Mesenchymal stem cell (in vitro differentiated cells and primary cell): ENCODE data around the gene GSTT2.

Experiments used
- DNase-seq: peaks from one replicate; pipeline ENCODE4 v3.0.0-alpha.2; 2013
- H2AFZ ChIP-seq: one replicate; pipeline ENCODE4 v1.6.1; 2013; ENCODE audit warnings: low read depth, mild to moderate bottlenecking, control low read depth, inconsistent platforms, low read length, moderate library complexity
- H2AK5ac ChIP-seq: 2 replicates; pipeline ENCODE4 v1.6.1; 2013; ENCODE audit warnings: low read length, moderate library complexity, mild to moderate bottlenecking, inconsistent platforms; ENCODE audit not compliant: severe bottlenecking
- H2BK120ac ChIP-seq: one replicate; pipeline ENCODE4 v1.6.1; 2013; ENCODE audit warnings: low read depth, mild to moderate bottlenecking, inconsistent platforms, low read length, moderate library complexity
- H2BK12ac ChIP-seq, 2 experiments: one replicate each; pipeline ENCODE4 v1.6.1; 2013; ENCODE audit warnings: inconsistent platforms in 2 of 2, low read length in 2 of 2, mild to moderate bottlenecking in 2 of 2, moderate library complexity in 2 of 2, control low read depth in 1 of 2
- H2BK15ac ChIP-seq: one replicate; pipeline ENCODE4 v1.6.1; 2013; ENCODE audit warnings: mild to moderate bottlenecking, low read depth, inconsistent platforms; ENCODE audit not compliant: poor library complexity, severe bottlenecking
- H2BK5ac ChIP-seq: 2 replicates; pipeline ENCODE4 v1.6.1; 2013; ENCODE audit warnings: low read depth, mild to moderate bottlenecking, low read length, control low read depth, inconsistent platforms; ENCODE audit not compliant: poor library complexity, severe bottlenecking
- H3K14ac ChIP-seq, 2 experiments: one replicate each; pipeline ENCODE4 v1.6.1; 2013; ENCODE audit warnings: inconsistent platforms in 2 of 2, low read length in 2 of 2, control low read depth in 1 of 2, mild to moderate bottlenecking in 1 of 2, moderate library complexity in 1 of 2
- H3K18ac ChIP-seq, 2 experiments: one replicate each; pipeline ENCODE4 v1.6.1; 2013; ENCODE audit warnings: inconsistent platforms in 2 of 2, low read length in 2 of 2, control low read depth in 1 of 2, low read depth in 1 of 2, mild to moderate bottlenecking in 1 of 2
- H3K23ac ChIP-seq, 2 experiments: one replicate each; pipeline ENCODE4 v1.6.1; 2013; ENCODE audit warnings: inconsistent platforms in 2 of 2, low read length in 2 of 2, mild to moderate bottlenecking in 2 of 2, moderate library complexity in 2 of 2, control low read depth in 1 of 2
- H3K27ac ChIP-seq: 2 replicates; pipeline ENCODE4 v1.5.1; 2013; ENCODE audit warnings: mild to moderate bottlenecking, moderate library complexity, low read length, control low read depth, inconsistent platforms; ENCODE audit not compliant: poor library complexity, severe bottlenecking
- H3K27me3 ChIP-seq, 2 experiments: 2 replicates each; pipeline versions ENCODE4 v1.6.1 to v1.7.0; 2013; ENCODE audit warnings: low read length in 2 of 2, mild to moderate bottlenecking in 2 of 2, moderate library complexity in 2 of 2, control low read depth in 1 of 2, inconsistent platforms in 1 of 2; ENCODE audit not compliant: control insufficient read depth in 1 of 2, insufficient read depth in 1 of 2
- H3K36me3 ChIP-seq, 2 experiments: 2 replicates each; pipeline versions ENCODE4 v1.6.1 to v1.7.0; 2013; ENCODE audit warnings: low read length in 2 of 2, control low read depth in 1 of 2, inconsistent platforms in 1 of 2, low read depth in 1 of 2, mild to moderate bottlenecking in 1 of 2; ENCODE audit not compliant: insufficient read depth in 2 of 2, control insufficient read depth in 1 of 2
- H3K4ac ChIP-seq, 2 experiments: one replicate each; pipeline ENCODE4 v1.6.1; 2013; ENCODE audit warnings: inconsistent platforms in 2 of 2, low read length in 2 of 2, mild to moderate bottlenecking in 2 of 2, moderate library complexity in 2 of 2, control low read depth in 1 of 2, low read depth in 1 of 2
- H3K4me1 ChIP-seq: 2 replicates; pipeline ENCODE4 v1.6.1; 2013; ENCODE audit warnings: low read depth, low read length, control low read depth; ENCODE audit not compliant: control insufficient read depth, insufficient read depth
- H3K4me2 ChIP-seq: 2 replicates; pipeline ENCODE4 v1.6.1; 2013; ENCODE audit warnings: low read length, mild to moderate bottlenecking, inconsistent platforms; ENCODE audit not compliant: poor library complexity, severe bottlenecking
- H3K4me3 ChIP-seq, 2 experiments: 2 replicates each; pipeline versions ENCODE4 v1.5.1 to v1.7.0; 2013; ENCODE audit warnings: low read length in 2 of 2, mild to moderate bottlenecking in 2 of 2, control low read depth in 1 of 2, low read depth in 1 of 2; ENCODE audit not compliant: insufficient read depth in 1 of 2
- H3K79me1 ChIP-seq: replicated peaks from 2 replicates; pipeline ENCODE4 v1.6.1; 2013; ENCODE audit warnings: mild to moderate bottlenecking, control low read depth, low read length, inconsistent platforms; ENCODE audit not compliant: poor library complexity, severe bottlenecking
- H3K9ac ChIP-seq: 2 replicates; pipeline ENCODE4 v1.7.0; 2013; ENCODE audit warnings: mild to moderate bottlenecking, low read length, moderate library complexity
- H3K9me3 ChIP-seq: 2 replicates; pipeline ENCODE4 v1.7.0; 2013; ENCODE audit warnings: mild to moderate bottlenecking, low read length; ENCODE audit not compliant: control insufficient read depth
- H4K8ac ChIP-seq: one replicate; pipeline ENCODE4 v1.6.1; 2013; ENCODE audit warnings: inconsistent platforms, mild to moderate bottlenecking, low read length, moderate library complexity
- H4K91ac ChIP-seq: one replicate; pipeline ENCODE4 v1.6.1; 2013; ENCODE audit warnings: mild to moderate bottlenecking, low read length, inconsistent platforms
- WGBS: methylation state at CpG from one replicate; pipeline ENCODE4 v1.1.7; 2013; ENCODE audit warnings: mixed read lengths; 5-methylcytosine and 5-hydroxymethylcytosine counted together

Gene GSTT2

DNA sequence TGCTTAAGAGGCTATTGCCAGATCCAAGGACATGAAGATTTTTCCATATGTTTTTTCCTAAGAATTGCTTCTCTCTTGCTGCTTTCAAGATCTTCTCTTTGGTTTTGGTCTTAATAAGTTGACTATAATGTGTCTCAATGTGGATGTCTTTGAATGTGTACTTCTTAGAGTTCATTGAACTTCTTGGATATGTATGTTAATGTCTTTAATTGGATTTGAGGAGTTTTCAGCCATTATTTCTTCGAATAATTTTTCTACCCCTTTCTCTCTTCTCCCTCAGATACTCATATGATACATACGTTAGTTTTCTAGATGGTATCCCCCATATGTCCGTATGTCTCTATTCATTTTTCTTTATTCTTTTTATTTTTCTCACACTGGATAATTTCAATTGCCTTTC is 44.4 kb downstream of the GSTT2 start:
- Histone ChIP-seq H4K91ac (no peak overlapping the region), H2AFZ (no peak overlapping the region), H3K9me3 (peaks cover 12% of the 10 kb centered on the region), H2BK12ac (no peak overlapping the region), H3K4me1 (peaks cover 9% of the 10 kb centered on the region), H2BK120ac (no peak overlapping the region), H3K9ac (no peak overlapping the region), H2BK15ac (no peak overlapping the region), H3K18ac (no peak overlapping the region), H3K4me3 (no peak overlapping the region), H2AK5ac (no peak overlapping the region), H3K27me3 (no peaks in the 10 kb centered on the region), H3K27ac (no peak overlapping the region), H3K4me2 (no peak overlapping the region), H3K36me3 (peaks cover 3 to 9% of the 10 kb centered on the region in 2 experiments), H3K14ac (no peak overlapping the region), H4K8ac (no peak overlapping the region), H3K79me1 (peaks cover 23% of the 10 kb centered on the region), H3K4ac (no peak overlapping the region), H3K23ac (no peak overlapping the region), H2BK5ac (no peak overlapping the region)
- DNase-seq, result no peak
- WGBS, result 81% methylated on average over 3 of the region's 3 CpGs

DNA sequence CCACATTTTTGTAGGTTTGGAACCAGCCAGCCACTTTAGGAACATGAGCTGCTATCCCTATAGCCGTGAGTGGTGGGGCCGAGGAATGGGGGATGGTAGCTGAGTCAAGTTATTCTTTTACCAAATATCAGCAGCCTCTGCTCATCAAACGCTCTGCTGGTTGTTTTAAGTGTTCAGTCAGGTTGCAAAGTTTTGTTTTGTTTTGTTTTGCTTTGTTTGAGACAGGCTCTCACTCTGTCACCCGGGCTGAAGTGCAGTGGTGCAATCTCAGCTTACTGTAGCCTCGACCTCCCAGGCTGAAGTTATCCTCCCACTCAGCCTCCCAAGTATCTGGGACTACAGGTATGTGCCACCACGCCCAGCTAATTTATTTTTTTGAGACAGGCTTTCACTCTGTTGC is 45.5 kb downstream of the GSTT2 start:
- H3K4ac ChIP-seq, result no peak overlapping the region
- H3K4me1 ChIP-seq, result peaks cover 9% of the 10 kb centered on the region
- H3K27me3 ChIP-seq, result no peaks in the 10 kb centered on the region
- no peak overlapping the region for H3K9ac ChIP-seq
- peaks cover 3 to 9% of the 10 kb centered on the region in 2 experiments for H3K36me3 ChIP-seq
- WGBS, result 81% methylated on average over 6 of the region's 6 CpGs
- no peak overlapping the region for H3K18ac ChIP-seq
- peak overlapping the region; percentile 16 for H3K4me2 ChIP-seq
- H2BK120ac ChIP-seq, result no peak overlapping the region
- H2BK5ac ChIP-seq, result no peak overlapping the region
- H2AK5ac ChIP-seq, result no peak overlapping the region
- no peak overlapping the region for H3K4me3 ChIP-seq
- H4K91ac ChIP-seq, result no peak overlapping the region
- H2BK12ac ChIP-seq, result no peak overlapping the region
- peaks cover 30% of the 10 kb centered on the region for H3K79me1 ChIP-seq
- no peak for DNase-seq
- peaks cover 12% of the 10 kb centered on the region for H3K9me3 ChIP-seq
- no peak overlapping the region for H3K27ac ChIP-seq
- no peak overlapping the region for H2AFZ ChIP-seq
- no peak overlapping the region for H3K14ac ChIP-seq
- H4K8ac ChIP-seq, result no peak overlapping the region
- H3K23ac ChIP-seq, result no peak overlapping the region
- no peak overlapping the region for H2BK15ac ChIP-seq

DNA sequence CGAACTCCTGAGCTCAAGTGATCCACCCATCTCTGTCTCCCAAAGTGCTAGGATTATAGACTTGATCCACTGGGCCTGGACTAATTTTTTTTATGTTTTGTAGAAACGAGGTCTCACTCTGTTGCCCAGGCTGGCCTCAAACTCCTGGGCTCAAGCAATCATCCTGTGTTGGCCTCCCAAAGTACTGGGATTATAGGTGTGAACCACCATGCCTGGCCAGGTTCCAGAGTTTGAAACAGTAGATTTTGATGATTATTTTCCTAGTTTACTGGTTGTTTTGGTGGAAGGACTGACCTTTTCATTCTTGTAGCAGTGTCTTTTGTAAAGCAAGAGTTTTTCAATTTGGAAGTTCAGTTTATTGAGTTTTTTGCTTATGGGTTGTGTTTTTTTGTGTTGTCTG is 46.1 kb downstream of the GSTT2 start:
- H2AK5ac ChIP-seq, result no peak overlapping the region
- no peak overlapping the region for H2BK12ac ChIP-seq
- no peak overlapping the region for H3K23ac ChIP-seq
- H3K4me3 ChIP-seq, result no peak overlapping the region
- no peak overlapping the region for H3K27ac ChIP-seq
- no peak overlapping the region for H3K14ac ChIP-seq
- peaks cover 9% of the 10 kb centered on the region for H3K4me1 ChIP-seq
- H4K91ac ChIP-seq, result no peak overlapping the region
- no peak overlapping the region for H3K4ac ChIP-seq
- H2AFZ ChIP-seq, result no peak overlapping the region
- H4K8ac ChIP-seq, result no peak overlapping the region
- H3K27me3 ChIP-seq, result no peaks in the 10 kb centered on the region
- H3K9me3 ChIP-seq, result peaks cover 12% of the 10 kb centered on the region
- H3K4me2 ChIP-seq, result no peak overlapping the region
- H3K36me3 ChIP-seq, result peaks cover 3 to 12% of the 10 kb centered on the region in 2 experiments
- H3K9ac ChIP-seq, result no peak overlapping the region
- H2BK120ac ChIP-seq, result no peak overlapping the region
- H3K79me1 ChIP-seq, result peaks cover 32% of the 10 kb centered on the region
- H2BK15ac ChIP-seq, result no peak overlapping the region
- no peak overlapping the region for H2BK5ac ChIP-seq
- H3K18ac ChIP-seq, result no peak overlapping the region
- DNase-seq, result no peak
- 73% methylated on average over 1 of the region's 2 CpGs for WGBS

DNA sequence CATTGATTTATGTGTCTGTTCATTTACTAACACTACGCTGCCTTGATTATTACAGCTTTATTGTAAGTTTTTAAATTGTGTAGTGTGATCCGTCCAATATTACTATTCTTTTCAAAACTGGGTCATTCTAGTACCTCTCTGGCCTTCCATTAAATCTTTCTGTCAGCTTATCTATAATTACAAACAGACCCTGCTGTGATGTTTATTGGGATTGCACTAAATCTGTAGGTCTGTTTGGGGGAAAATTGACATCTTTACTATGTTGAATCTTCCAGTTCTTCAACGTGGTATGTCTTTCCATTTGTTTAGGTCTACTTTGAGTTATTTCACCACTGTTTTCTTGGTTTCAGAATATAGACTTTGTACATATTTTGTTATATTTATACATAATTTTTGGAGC is 46.8 kb downstream of the GSTT2 start:
- peaks cover 6 to 14% of the 10 kb centered on the region in 2 experiments for H3K36me3 ChIP-seq
- no peak overlapping the region for H2BK120ac ChIP-seq
- no peak overlapping the region for H2AK5ac ChIP-seq
- no peaks in the 10 kb centered on the region for H3K27me3 ChIP-seq
- peaks cover 12% of the 10 kb centered on the region for H3K9me3 ChIP-seq
- H4K8ac ChIP-seq, result no peak overlapping the region
- H2BK15ac ChIP-seq, result no peak overlapping the region
- 83% methylated on average over 1 of the region's 3 CpGs for WGBS
- no peak overlapping the region for H3K14ac ChIP-seq
- no peak overlapping the region for H3K4me3 ChIP-seq
- no peak overlapping the region for H4K91ac ChIP-seq
- no peak overlapping the region for H2BK5ac ChIP-seq
- H2AFZ ChIP-seq, result no peak overlapping the region
- no peak overlapping the region for H3K4me2 ChIP-seq
- H3K4ac ChIP-seq, result no peak overlapping the region
- no peak overlapping the region for H2BK12ac ChIP-seq
- H3K27ac ChIP-seq, result no peak overlapping the region
- no peak for DNase-seq
- no peak overlapping the region for H3K23ac ChIP-seq
- H3K9ac ChIP-seq, result no peak overlapping the region
- peaks cover 9% of the 10 kb centered on the region for H3K4me1 ChIP-seq
- no peak overlapping the region for H3K18ac ChIP-seq
- H3K79me1 ChIP-seq, result peaks cover 39% of the 10 kb centered on the region
